ENCODE measurements around the gene VOPP1.

GRCh38 chr7:55593515-55594318 lies 21.4 kb upstream of the VOPP1 start:
- peak; percentile 52 to 72 (median 66) for TF ChIP-seq CTCF (IDR thresholded peaks at IDR 0.05)
- no peak for TF ChIP-seq POLR2A (IDR thresholded peaks at IDR 0.05)

All from right lobe of liver (tissue), 4 donors.